Jurkat, Clone E6-1 (cell line): ENCODE data around the gene TSNAXIP1.
A peak's percentile ranks its signal among the peaks of the same experiment; 100 is the strongest.
"Not testable (repeated sequence)": the region's sequence is repeated elsewhere in the genome, so short reads cannot be mapped to it uniquely, and the experiment has no call there.

Experiments used
- DNase-seq: peaks from one replicate; pipeline ENCODE4 v3.0.0-alpha.2; 2011; ENCODE audit warnings: low read depth, low spot score
- H3K4me3 ChIP-seq: 2 replicates; pipeline ENCODE4 v1.5.1; 2011; ENCODE audit warnings: mild to moderate bottlenecking, low read length, control low read depth, moderate library complexity

The TSNAXIP1 gene

DNA sequence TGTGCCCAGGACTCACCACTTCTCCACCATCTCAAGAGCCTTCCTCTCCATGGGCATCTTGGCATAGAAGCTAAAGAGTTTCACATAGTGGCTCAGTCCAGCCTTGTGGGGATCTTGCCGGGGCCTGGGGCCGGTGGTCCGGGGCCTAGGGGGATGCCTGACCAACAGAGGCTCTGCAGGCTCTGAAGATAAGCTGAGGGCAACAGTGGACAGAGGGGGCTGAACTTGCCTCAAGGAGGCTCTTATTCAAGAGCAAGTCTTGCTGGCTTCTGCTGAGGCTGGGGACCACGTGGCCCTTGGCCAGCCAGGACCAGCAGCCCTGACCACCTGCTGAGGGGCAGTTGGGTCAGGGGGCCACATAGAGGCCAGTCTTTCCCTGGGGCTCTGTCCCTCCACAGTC, 22.0 kb downstream of the TSNAXIP1 start:
- no peak for DNase-seq
- H3K4me3 ChIP-seq, result no peak overlapping the region

DNA sequence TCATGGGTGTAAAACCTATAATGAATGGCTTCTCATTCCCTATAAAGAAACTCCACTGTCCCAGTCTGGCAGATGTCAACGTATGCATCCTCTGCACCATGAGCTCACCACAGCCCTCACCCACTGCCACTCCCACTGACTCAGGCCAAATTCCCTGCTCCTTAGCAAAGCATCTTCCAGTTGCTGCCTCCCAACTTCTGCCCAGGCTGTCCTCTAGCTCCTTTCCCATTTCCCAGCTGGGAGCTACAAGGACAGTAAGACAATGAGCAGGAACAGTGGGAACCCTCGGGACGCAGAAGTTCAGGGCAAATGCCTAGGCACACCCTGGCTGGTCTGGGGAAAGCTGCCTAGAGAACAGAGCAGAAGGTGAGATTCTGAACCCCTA, 26.3 kb downstream of the TSNAXIP1 start:
- no peak for DNase-seq

DNA sequence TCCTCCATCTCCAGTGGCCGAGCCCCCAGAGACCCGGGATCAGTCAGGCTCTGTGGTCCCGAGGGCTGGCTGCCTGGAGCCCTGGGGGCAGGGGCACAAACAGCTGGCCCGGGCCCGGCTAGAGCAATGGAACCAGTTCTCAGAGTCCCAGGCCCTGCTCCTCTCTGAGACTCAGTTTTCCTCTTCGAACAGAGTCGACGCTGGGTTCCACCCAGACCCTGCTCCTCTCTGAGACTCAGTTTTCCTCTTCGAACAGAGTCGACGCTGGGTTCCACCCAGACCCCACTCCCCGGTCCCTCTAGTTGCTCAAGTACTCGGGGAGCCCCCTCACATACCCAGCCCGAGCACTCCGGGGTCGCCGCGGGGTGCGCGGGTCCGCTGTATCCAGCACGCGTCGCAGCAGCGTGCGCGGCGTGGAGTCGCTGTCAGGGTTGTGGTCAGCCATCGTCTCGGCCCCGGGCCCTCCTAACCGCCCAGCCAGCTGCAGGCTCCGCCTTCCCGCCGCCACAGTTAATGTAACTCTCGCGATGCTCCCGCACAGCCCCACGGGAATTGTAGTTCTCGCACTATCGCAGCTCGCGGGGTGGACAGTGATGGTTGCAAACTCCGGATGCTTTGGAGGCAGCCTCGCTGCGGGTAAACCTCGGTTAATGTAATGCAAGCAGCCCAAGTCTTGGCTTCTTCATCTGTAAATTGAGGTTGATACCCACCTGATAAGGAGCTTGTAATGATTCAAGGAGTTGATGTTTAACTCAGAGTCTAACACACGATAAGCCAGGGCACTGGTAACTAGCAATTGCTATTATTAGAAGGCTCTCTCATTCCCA, 26.9 kb downstream of the TSNAXIP1 start:
- DNase-seq, result peak; percentile 85
- peak overlapping the region; percentile 68 for H3K4me3 ChIP-seq

More for the DNA sequence above, 26.3 kb downstream of the TSNAXIP1 start:
- peak overlapping the region; percentile 68 for H3K4me3 ChIP-seq

DNA sequence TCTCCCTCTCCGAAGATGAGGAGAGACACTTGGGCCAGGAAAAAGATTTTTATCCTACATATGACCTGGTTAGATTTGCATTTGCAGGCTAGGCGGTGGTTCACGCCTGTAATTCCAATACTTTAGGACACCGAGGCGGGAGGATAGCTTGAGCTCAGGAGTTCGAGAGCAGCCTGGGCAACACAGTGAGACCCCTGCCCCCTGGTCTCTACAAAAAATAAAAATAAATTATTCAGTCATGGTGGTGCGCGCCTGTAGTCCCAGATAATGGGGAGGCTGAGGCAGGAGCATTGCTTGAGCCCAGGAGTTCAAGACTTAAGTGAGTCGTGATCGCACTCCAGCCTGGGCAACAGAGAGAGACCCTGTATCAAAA, 27.5 kb downstream of the TSNAXIP1 start:
- H3K4me3 ChIP-seq, result peak overlapping the region; percentile 68
- no peak for DNase-seq

DNA sequence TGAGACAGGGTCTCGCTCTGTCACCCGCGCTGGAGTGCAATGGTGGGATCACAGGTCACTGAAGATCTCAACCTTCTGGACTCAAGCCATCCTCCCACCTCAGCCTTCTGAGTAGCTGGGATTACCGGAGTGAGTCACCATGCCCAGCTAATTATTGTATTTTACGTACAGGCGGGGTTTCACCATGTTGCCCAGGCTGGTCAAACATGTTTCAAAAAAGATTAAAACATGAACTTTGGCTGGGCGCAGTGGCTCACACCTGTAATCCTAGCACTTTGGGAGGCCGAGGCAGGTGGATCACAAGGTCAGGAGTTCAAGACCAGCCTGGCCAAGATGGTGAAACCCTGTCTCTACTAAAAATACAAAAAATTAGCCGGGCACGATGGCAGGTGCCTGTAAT, 30.5 kb downstream of the TSNAXIP1 start:
- not testable (repeated sequence) for H3K4me3 ChIP-seq

DNA sequence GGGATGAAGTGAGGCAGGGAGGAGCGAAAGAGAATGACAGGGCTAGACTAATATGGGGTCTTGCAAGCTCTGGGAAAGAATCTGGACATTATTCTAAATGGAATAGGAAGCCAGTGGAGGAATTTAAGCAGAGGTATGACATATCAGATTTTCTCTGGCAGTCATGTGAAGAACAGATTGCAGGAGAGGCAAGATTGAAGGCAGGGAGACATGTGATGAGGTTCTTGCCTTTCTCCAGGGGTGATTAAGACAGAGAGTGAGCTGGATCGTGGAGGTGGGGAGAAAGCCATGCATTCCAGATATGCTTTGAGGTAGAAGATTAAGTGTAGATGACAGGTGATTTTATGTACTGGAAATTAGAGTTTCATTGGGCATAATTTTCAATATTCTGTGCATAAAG, 31.1 kb downstream of the TSNAXIP1 start:
- DNase-seq, result no peak
- no peak overlapping the region for H3K4me3 ChIP-seq

More for the DNA sequence above, 30.5 kb downstream of the TSNAXIP1 start:
- DNase-seq, result not testable (repeated sequence)

DNA sequence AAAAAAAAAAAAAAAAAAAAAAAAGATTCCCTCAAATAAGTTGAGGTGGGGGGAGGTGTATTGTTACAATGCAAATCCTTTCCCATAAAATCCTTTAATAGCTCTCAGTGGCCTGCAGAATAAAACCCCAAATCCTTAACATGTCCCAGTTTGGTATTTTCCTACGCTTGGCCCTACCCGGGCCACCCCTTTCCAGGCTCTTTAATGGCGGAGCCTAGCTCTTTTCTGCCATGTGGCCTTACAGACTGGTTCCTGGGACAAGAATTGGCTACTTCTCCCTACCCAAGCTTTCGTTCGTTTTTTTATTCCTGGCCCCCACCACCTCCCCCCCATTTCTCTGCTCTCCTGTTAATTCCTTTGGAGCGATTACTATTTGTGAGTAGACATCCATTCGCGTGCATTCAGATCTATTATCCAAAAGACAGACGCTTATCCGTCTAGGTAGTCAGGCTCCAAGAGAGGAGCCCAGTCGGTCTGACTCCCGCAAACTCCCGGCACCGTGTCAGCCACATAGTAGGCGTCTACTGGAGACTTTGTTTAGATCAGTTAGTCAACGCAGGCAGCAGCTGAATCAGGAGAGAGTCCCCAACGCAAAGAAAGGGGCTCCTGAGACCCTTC, 34.6 kb downstream of the TSNAXIP1 start:
- H3K4me3 ChIP-seq, result peak overlapping the region; percentile 81
- DNase-seq, result no peak

DNA sequence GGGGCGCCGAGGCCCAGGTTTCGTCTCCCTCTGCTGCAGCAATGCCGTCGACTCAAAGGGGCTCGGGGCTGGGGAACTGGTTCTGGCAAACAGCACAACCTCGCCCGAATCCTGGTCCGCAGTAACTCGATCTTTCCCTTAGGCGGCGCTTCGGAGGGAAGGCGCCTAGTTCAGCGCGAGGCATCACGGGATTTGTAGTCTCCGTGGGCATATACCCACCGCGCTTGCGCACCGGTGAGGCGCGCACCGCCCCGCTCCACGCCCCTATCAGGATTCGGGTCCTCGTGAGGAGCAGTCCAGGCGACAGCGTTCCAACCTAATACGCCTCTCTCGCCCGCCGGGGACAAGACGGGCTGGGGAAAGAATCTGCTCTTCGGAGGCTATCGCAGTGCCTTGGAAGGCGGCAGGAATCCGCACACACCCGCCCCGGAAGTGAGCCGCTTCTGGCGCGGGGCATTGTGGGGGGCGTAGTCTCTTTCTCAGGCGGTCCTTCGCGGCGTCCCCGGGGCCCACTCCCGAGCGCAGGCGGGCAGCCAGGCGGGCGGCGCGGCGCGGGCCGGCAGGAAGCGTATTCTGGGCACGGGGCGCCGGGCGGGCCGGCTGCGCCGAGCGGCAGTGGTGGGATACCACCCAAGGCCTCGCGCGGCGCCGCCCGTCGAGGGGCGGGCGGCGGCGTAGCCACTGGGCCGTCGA, 35.3 kb downstream of the TSNAXIP1 start, which contains the start of gene THAP11:
Gene THAP11, plus strand, starts transcription at position 505 of the 693 bp plus-strand sequence. CDS start 235 bp downstream, outside the sequence.
- peak; percentile 95 for DNase-seq
- H3K4me3 ChIP-seq, result peak within 1 kb of the TSS; percentile 81

DNA sequence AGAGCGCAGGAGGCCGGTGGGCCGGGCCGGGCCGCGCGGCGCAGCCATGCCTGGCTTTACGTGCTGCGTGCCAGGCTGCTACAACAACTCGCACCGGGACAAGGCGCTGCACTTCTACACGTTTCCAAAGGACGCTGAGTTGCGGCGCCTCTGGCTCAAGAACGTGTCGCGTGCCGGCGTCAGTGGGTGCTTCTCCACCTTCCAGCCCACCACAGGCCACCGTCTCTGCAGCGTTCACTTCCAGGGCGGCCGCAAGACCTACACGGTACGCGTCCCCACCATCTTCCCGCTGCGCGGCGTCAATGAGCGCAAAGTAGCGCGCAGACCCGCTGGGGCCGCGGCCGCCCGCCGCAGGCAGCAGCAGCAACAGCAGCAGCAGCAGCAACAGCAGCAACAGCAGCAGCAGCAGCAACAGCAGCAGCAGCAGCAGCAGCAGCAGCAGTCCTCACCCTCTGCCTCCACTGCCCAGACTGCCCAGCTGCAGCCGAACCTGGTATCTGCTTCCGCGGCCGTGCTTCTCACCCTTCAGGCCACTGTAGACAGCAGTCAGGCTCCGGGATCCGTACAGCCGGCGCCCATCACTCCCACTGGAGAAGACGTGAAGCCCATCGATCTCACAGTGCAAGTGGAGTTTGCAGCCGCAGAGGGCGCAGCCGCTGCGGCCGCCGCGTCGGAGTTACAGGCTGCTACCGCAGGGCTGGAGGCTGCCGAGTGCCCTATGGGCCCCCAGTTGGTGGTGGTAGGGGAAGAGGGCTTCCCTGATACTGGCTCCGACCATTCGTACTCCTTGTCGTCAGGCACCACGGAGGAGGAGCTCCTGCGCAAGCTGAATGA, 36.0 kb downstream of the TSNAXIP1 start:
- peak; percentile 27 for DNase-seq
- peak overlapping the region; percentile 81 for H3K4me3 ChIP-seq

DNA sequence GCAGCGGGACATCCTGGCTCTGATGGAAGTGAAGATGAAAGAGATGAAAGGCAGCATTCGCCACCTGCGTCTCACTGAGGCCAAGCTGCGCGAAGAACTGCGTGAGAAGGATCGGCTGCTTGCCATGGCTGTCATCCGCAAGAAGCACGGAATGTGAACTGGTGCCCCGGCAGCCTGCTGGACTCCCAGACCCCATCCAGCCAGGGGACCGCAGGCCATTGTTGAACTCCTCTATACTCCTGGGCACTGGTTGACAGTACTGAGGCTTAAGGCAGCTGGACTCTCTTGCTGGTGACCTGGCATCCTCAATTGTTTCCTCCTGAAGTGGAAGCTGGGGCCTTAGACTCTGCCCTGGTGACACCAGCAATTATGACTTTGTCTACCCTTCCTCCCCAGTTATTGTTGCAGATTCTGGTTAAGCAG, 36.7 kb downstream of the TSNAXIP1 start:
- peak; percentile 50 for DNase-seq
- H3K4me3 ChIP-seq, result peak overlapping the region; percentile 81

DNA sequence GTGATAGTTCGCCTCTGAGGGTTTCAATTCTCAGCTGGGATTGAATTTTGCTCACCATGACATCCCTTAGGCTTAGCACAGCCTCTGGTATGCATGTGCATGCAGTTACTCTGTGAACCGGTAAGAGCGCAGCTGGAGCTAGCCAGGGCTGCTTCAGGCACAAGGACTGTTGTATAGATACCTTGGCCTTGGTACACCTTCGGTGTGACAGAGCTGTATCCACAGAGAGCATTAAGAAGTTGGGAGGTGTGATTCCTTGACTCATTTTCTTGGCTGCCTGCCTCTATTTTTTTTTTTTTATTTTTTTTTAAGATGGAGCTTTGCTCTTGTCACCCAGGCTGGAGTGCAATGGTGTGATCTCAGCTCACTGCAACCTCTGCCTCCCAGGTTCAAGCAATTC, 37.8 kb downstream of the TSNAXIP1 start:
- no peak for DNase-seq
- no peak overlapping the region for H3K4me3 ChIP-seq

DNA sequence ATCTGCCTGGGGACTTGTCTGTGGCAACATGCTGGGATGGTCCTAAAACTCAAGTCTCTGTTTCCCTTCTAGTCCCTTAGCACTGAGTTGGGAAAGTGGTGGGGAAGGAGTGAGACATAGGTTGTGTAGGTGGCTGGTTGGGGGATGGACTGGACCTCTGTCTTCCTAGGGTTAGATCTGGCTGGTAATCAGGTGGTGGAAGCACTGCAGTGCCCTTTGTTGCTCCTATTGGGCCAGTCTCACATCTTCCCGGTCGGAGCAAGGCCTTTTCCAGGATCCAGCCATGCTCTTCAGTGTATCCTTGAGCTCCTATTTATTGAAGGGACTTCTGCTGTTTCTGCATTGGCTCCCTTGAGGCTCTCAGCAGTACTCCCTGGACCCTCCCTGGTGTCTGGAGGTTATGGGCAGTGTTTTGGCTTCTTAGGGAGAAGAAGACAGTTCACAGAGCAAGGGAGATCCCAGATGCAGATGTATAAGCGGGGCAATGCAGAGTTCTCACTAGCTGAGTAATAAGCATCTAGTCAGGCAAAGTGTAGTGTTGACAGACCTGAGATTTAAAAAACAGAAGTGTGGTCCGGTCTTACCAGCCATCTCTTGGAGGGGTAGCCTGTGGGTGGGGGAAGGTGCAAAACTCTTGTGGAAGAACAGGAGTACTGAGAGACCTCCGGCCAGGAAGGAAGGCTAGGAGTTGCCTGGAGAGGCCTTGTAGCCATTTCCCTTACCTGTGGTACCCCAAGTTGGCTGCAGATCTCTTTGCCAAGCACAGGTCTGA, 38.8 kb downstream of the TSNAXIP1 start:
- DNase-seq, result no peak
- H3K4me3 ChIP-seq, result peak overlapping the region; percentile 92

DNA sequence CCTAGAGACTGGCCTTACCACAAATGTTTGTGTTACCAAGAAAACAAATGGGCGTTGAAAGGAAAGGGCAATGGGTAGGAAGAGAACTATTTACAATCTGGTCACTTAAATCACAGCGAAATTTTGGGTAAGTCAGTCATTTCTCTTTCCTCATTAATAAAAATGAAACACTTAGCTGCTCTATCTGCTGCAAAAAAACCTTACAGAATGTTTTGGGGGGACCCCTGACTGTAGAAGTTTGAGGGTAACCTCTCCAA, 39.3 kb downstream of the TSNAXIP1 start:
- DNase-seq, result no peak
- H3K4me3 ChIP-seq, result peak overlapping the region; percentile 92

DNA sequence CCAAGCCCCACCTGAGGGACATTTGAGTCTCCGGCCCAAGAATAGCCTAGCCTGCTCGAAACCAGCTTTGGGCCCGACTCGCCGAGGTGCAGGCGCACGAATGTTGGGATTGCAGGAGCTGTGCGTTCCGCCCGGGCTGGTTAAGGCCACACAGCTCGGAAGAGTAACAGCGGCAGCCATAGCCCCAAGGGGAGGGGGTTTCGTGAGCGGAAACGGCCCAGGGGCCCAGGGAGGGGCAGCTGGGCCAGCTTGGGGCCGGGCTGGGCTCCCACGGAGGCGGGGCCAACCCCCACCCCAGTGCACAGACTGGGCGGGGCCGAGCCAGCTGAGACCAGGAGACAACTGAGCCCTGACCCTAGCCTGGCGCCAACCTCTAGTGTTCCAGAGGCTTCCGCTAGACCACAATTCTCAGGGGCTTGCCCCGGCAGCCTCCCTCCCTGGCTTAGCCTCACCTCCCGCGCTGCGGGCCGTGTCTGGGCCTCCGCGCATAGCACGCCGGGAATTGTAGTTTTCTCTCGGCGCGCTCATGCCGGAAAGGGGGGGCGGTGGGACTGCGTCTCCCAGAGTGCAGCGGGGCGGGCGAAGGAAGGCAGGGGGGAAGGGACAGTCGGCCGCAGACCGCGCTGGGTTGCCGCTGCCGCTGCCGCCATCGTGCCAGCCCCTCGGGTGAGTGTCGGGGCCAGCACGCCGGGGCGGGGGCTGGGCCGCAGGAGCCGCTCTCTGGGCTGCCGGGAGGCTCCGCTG, 39.8 kb downstream of the TSNAXIP1 start, which contains the start of gene NUTF2:
Gene NUTF2, plus strand, starts transcription at position 614 of the 744 bp plus-strand sequence. CDS start 18,198 bp downstream, outside the sequence.
- peak within 1 kb of the TSS; percentile 92 for H3K4me3 ChIP-seq
- peak; percentile 92 for DNase-seq

DNA sequence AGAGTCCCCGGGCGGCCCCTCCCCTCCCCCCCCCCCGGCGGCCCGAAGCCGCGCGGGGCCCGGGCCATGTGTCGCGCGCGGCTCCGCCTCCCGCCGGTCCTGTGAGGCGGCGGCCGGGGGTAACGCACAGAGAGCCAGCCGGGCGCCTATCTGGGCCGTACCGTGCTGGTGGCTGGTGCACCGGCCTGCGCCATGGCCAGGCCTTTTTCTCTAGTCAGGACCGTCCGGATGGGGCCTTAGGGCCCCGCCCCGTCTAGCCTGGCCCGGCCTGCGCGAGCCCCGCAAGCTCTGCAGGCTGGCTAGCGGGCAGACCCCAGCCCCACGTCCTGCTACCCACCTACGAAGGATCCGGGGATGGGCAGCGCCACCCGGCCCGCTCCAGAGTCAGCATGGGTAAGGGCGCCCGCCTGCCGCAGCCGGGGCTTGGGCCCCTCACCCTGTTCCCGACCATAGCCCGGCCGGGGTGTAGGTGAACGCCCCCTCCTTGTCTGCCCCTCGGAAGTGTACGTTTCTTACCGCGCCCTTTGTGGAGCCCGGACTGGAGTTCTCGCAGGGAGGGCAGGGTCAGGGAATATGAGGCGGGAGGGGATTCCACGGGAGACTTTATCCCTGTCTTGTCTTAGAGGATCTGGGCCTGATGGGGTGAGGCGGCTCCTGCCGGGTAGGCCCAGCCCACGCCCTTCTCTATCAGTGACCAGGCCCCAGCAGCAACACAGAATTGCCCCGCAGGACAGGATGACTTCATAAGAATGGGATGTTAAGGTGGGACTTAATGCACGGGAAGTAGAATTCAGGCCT, 40.6 kb downstream of the TSNAXIP1 start, which contains the start of gene CENPT:
Gene CENPT, minus strand, starts transcription at position 630 of the 798 bp plus-strand sequence. CDS start 13,834 bp downstream, outside the sequence.
- DNase-seq, result no peak
- peak within 1 kb of the TSS; percentile 92 for H3K4me3 ChIP-seq

DNA sequence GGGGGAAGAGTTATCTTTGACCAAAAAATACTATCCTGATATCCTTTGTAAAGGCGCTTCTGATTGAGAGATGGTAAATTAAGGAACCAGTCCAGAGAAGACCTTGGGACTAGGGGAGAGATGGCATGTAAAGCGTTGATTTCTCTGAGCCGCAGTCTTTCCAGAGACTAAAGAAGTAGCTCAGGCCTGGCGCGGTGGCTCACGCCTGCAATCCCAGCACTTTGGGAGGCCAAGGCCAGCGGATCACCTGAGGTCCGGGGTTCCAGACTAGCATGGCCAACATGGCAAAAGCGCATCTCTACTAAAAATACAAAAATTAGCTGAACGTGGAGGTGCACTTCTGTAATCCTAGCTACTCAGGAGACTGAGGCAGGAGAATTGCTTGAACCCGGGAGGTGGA, 41.4 kb downstream of the TSNAXIP1 start:
- peak overlapping the region; percentile 92 for H3K4me3 ChIP-seq
- no peak for DNase-seq

DNA sequence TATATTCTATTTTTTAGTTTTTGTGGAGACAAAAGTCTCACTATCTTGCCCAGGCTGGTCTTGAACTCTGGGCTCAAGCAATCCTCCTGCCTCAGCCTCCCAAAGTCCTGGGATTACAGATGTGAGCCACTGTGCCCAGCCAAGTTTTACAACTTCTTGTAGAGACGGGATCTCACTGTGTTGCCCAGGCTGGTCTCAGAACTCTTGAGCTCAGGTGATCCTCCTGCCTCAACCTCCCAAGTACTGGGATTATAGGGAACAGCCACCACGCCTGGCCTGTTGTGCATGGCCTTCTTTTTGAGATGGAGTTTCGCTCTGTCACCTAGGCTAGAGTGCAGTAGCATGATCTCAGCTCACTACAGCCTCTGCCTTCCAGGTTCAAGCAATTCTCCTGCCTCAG, 47.0 kb downstream of the TSNAXIP1 start:
- no peak for DNase-seq
- no peak overlapping the region for H3K4me3 ChIP-seq
